Hepatic stellate cell (primary cell): Measurements from ENCODE around the gene CCDC88B.
A peak's percentile ranks its signal among the peaks of the same experiment; 100 is the strongest.
"Not testable (repeated sequence)": the region's sequence is repeated elsewhere in the genome, so short reads cannot be mapped to it uniquely, and the experiment has no call there.

Source experiments
- DNase-seq: peaks from one replicate; pipeline ENCODE4 v3.0.0; 2011; ENCODE audit warnings: low spot score

Gene CCDC88B

GRCh38 chr11:64323373-64323772, 16.6 kb upstream of the CCDC88B start:
- DNase-seq, result no peak

GRCh38 chr11:64323984-64324383, 16.0 kb upstream of the CCDC88B start:
- DNase-seq, result not testable (repeated sequence)

GRCh38 chr11:64324692-64325469, 15.1 kb upstream of the CCDC88B start:
- DNase-seq, result no peak

- DNase-seq, result no peak
Measured at GRCh38 chr11:64327375-64327774, 12.6 kb upstream of the CCDC88B start.

GRCh38 chr11:64327993-64328392, 12.0 kb upstream of the CCDC88B start:
- no peak for DNase-seq

GRCh38 chr11:64330888-64331287, 9.1 kb upstream of the CCDC88B start:
- no peak for DNase-seq

GRCh38 chr11:64331569-64332371, 8.2 kb upstream of the CCDC88B start:
- DNase-seq, result peak; percentile 93

GRCh38 chr11:64333556-64333955, 6.4 kb upstream of the CCDC88B start:
- DNase-seq, result no peak

GRCh38 chr11:64334764-64335735, 5.0 kb upstream of the CCDC88B start:
- peak; percentile 96 for DNase-seq

- DNase-seq, result no peak
Measured at GRCh38 chr11:64337538-64338249, 2.3 kb upstream of the CCDC88B start.

GRCh38 chr11:64338716-64339115, 1.3 kb upstream of the CCDC88B start:
- DNase-seq, result no peak

GRCh38 chr11:64339286-64339685, 718 bp upstream of the CCDC88B start:
- DNase-seq, result no peak

GRCh38 chr11:64340671-64341335, 799 bp downstream of the CCDC88B start:
- no peak for DNase-seq

GRCh38 chr11:64341429-64341828, 1.4 kb downstream of the CCDC88B start:
- no peak for DNase-seq

- DNase-seq, result peak; percentile 97
Measured at GRCh38 chr11:64341851-64342791, 2.1 kb downstream of the CCDC88B start.

GRCh38 chr11:64342869-64343745, 3.1 kb downstream of the CCDC88B start:
- no peak for DNase-seq

GRCh38 chr11:64343767-64344559, 4.0 kb downstream of the CCDC88B start:
- peak; percentile 42 for DNase-seq

GRCh38 chr11:64344787-64345186, 4.8 kb downstream of the CCDC88B start:
- DNase-seq, result no peak
